Chondrocyte (in vitro differentiated cells): Measurements from ENCODE around the gene ZNF91. TPM values are rescaled to one million over a fixed set of nuclear protein-coding genes. Genes with fewer than 3 reads are reported as not detected.
"Not testable (repeated sequence)": the region's sequence is repeated elsewhere in the genome, so short reads cannot be mapped to it uniquely, and the experiment has no call there.

Source experiments
- DNase-seq: peaks from one replicate; pipeline ENCODE4 v3.0.0; 2021; ENCODE audit warnings: mixed read lengths, low spot score
- H3K27ac Mint-ChIP-seq: one replicate; pipeline ENCODE4 v1.8.0; 2021; ENCODE audit warnings: mild to moderate bottlenecking, moderate library complexity, mixed read lengths; ENCODE audit not compliant: unreplicated experiment
- H3K27me3 Mint-ChIP-seq: 2 replicates; pipeline ENCODE4 v1.8.0; 2021; ENCODE audit warnings: low read depth, mixed read lengths
- H3K36me3 Mint-ChIP-seq: 2 replicates; pipeline ENCODE4 v1.8.0; 2021; ENCODE audit warnings: low read depth, mixed read lengths
- H3K4me1 Mint-ChIP-seq: 2 replicates; pipeline ENCODE4 v1.8.0; 2021; ENCODE audit warnings: low read depth, mild to moderate bottlenecking, mixed read lengths
- H3K4me3 Mint-ChIP-seq: one replicate; pipeline ENCODE4 v1.8.0; 2021; ENCODE audit warnings: mild to moderate bottlenecking, moderate library complexity, mixed read lengths; ENCODE audit not compliant: unreplicated experiment
- H3K9me3 Mint-ChIP-seq: 2 replicates; pipeline ENCODE4 v1.8.0; 2021; ENCODE audit warnings: low read depth, mixed read lengths
- total RNA-seq: library from RNA; stranded (reverse); gene quantifications from 3 replicates; pipeline ENCODE4 v1.2.1, GENCODE V29; 2021
- TF ChIP-seq, protein P1 (sequence below): fragments of 200-600 bp; sonication (generic); IDR thresholded peaks from 2 replicates; pipeline ENCODE4 v1.5.0; 2021; ENCODE audit warnings: antibody characterized with exemption, mild to moderate bottlenecking, moderate library complexity

Gene ZNF91
- total RNA-seq, 1 donor from 2014 or later: 18.1 TPM

DNA sequence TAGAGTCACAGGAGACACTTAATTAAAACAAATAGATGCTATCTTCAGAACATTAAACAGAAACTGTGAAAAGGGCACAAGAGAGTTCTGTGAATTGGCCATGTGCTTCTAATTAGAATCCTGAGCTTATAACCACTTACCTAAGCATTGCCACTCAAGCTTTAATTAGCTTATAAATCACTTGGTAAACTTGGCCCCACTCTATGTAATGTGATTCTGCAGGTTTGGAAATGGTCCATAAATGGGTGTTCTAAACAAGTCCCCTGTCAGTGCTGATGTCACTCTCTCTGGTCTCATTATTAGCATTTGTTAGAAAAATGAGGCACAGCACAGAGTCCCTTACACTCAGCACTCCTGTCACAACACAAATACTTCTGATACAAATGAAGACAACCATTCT lies 18.0 kb downstream of the ZNF91 start:
- TF ChIP-seq, protein P1, sequence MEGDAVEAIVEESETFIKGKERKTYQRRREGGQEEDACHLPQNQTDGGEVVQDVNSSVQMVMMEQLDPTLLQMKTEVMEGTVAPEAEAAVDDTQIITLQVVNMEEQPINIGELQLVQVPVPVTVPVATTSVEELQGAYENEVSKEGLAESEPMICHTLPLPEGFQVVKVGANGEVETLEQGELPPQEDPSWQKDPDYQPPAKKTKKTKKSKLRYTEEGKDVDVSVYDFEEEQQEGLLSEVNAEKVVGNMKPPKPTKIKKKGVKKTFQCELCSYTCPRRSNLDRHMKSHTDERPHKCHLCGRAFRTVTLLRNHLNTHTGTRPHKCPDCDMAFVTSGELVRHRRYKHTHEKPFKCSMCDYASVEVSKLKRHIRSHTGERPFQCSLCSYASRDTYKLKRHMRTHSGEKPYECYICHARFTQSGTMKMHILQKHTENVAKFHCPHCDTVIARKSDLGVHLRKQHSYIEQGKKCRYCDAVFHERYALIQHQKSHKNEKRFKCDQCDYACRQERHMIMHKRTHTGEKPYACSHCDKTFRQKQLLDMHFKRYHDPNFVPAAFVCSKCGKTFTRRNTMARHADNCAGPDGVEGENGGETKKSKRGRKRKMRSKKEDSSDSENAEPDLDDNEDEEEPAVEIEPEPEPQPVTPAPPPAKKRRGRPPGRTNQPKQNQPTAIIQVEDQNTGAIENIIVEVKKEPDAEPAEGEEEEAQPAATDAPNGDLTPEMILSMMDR: no peak
- H3K27me3 Mint-ChIP-seq: no peaks in the 10 kb centered on the region
- no peak for DNase-seq
- H3K36me3 Mint-ChIP-seq: peaks cover 54% of the 10 kb centered on the region
- no peak overlapping the region for H3K4me3 Mint-ChIP-seq
- peaks cover 41% of the 10 kb centered on the region for H3K9me3 Mint-ChIP-seq
- no peak overlapping the region for H3K27ac Mint-ChIP-seq
- peaks cover 9% of the 10 kb centered on the region for H3K4me1 Mint-ChIP-seq

DNA sequence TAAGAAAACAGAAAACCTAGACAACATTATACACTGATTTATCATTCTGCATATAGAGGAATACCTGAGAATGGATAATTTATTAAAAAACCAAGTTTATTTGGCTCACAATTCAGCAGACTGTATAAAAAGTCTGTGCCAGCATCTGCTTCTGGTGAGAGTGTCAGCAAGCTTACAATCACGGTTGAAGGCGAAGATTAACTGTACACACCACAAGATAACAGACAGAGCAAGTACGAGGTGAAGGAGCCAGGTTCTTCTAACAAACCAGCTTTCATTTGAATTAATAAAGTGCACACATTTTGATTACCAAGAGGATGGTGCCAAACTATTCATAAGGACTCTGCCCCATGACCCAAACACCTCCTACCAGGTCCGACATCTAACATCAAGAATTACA lies 28.8 kb downstream of the ZNF91 start:
- peaks cover 63% of the 10 kb centered on the region for H3K36me3 Mint-ChIP-seq
- H3K4me1 Mint-ChIP-seq: no peaks in the 10 kb centered on the region
- no peak overlapping the region for H3K4me3 Mint-ChIP-seq
- H3K27me3 Mint-ChIP-seq: no peaks in the 10 kb centered on the region
- peaks cover 41% of the 10 kb centered on the region for H3K9me3 Mint-ChIP-seq
- TF ChIP-seq, protein P1: no peak
- H3K27ac Mint-ChIP-seq: no peak overlapping the region
- DNase-seq: no peak

DNA sequence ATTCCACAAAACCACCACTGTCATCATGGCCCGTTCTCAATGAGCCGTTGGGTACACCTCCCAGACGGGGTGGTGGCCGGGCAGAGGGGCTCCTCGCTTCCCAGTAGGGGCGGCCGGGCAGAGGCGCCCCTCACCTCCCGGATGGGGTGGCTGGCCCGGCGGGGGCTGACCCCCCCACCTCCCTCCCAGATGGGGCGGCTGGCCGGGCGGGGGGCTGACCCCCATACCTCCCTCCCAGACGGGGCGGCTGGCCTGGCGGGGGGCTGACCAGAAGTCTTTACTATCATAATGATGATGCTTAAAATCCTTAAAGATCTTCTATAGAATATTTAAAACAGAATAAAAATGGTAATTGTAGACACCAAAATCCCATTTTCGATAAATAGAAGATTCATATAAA lies 29.2 kb downstream of the ZNF91 start:
- not testable (repeated sequence) for H3K4me1 Mint-ChIP-seq, DNase-seq, H3K27me3 Mint-ChIP-seq, H3K4me3 Mint-ChIP-seq, H3K27ac Mint-ChIP-seq
- Mint-ChIP-seq H3K9me3 (peaks cover 44% of the 10 kb centered on the region), H3K36me3 (peaks cover 63% of the 10 kb centered on the region)

DNA sequence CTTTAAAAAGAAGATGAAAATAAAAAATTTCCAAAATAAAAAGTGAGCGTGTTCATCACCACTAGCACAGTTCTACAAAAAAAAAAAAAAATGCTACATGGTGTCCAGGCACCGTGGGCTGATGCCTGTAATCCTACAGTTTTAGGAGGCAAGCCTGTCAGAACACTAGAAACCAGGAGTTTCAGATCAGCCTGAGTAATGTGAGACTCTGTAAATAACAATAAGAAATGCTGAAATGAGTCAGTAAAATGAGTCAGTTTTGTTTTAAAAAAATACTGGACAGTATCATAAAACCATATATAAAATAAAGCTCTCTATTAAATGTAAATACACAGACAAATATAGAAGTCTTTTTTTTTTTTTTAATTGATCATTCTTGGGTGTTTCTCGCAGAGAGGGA lies 30.0 kb downstream of the ZNF91 start:
- H3K9me3 Mint-ChIP-seq: peaks cover 49% of the 10 kb centered on the region
- DNase-seq: no peak
- no peaks in the 10 kb centered on the region for H3K4me1 Mint-ChIP-seq
- no peak overlapping the region for H3K27ac Mint-ChIP-seq
- TF ChIP-seq, protein P1: no peak
- H3K4me3 Mint-ChIP-seq: no peak overlapping the region
- H3K36me3 Mint-ChIP-seq: peaks cover 64% of the 10 kb centered on the region
- H3K27me3 Mint-ChIP-seq: no peaks in the 10 kb centered on the region

DNA sequence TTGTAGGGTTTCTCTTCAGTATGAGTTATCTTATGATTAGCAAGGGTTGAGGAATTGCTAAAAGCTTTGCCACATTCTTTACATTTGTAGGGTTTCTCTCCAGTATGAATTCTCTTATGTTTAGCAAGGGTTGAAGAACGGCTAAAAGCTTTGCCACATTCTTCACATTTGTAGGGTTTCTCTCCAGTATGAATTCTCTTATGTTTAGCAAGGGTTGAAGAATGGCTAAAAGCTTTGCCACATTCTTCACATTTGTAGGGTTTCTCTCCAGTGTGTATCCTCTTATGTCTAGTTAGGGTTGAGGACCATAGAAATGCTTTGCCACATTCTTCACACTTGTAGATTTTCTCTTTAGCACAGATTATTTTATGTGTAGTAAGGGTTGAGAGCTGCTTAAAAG lies 33.4 kb downstream of the ZNF91 start:
- not testable (repeated sequence) for DNase-seq, H3K4me3 Mint-ChIP-seq, H3K27me3 Mint-ChIP-seq, H3K27ac Mint-ChIP-seq, H3K4me1 Mint-ChIP-seq
- Mint-ChIP-seq H3K36me3 (peaks cover 71% of the 10 kb centered on the region), H3K9me3 (peaks cover 64% of the 10 kb centered on the region)

DNA sequence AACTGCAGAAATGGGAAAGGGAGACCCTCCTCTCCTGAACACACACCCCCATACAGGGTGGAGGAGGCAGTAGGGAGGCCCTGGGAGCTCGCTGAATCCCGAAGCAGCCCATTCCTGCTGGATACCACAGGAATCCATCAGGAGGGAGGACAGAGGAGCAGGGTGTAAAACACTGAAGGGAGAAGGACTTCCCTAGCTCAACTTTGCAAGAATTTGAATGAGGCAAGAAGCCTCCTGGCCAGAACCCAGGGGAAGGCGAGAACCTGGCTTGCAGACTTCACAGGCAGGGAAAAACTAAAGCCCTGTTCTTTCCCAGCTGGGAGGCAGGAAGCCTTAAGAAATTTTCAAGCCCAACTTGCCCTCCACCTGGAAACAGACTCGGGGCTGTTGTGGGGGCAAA lies 43.5 kb downstream of the ZNF91 start:
- Mint-ChIP-seq H3K27ac (no peak overlapping the region), H3K4me1 (no peaks in the 10 kb centered on the region), H3K36me3 (peaks cover 87% of the 10 kb centered on the region), H3K4me3 (no peak overlapping the region), H3K27me3 (no peaks in the 10 kb centered on the region), H3K9me3 (peaks cover 86% of the 10 kb centered on the region)
- no peak for DNase-seq
- TF ChIP-seq, protein P1: no peak
